Heart right ventricle (tissue), 16 donors: Measurements from ENCODE around the gene FLRT1. TPM values are rescaled to one million over a fixed set of nuclear protein-coding genes. Genes with fewer than 3 reads are reported as not detected.
A peak's percentile ranks its signal among the peaks of the same experiment; 100 is the strongest.

ENCODE experiments used
- ATAC-seq, 8 donors: fragments of 200-7000 bp; cut with Tn5 transposase; one replicate each; pipeline ENCODE4 v1.9.1; 2020; ENCODE audit warnings: mild to moderate bottlenecking in 8 of 8, moderate library complexity in 8 of 8, moderate number of reproducible peaks in 1 of 8
- DNase-seq, 2 donors: peaks; one replicate each; pipeline ENCODE4 v3.0.0-alpha.2; 2020
- H3K27ac ChIP-seq, 10 donors: fragments of 200-600 bp; sonication (generic) in 2 of 10; one replicate each; pipeline versions ENCODE4 v1.5.0 to v1.8.0; 2020 to 2022; ENCODE audit warnings: mild to moderate bottlenecking in 3 of 10
- H3K27me3 ChIP-seq, 7 donors: fragments of 200-600 bp; one replicate each; pipeline ENCODE4 v1.8.0; 2021 to 2022; ENCODE audit warnings: mild to moderate bottlenecking in 2 of 7
- H3K36me3 ChIP-seq, 9 donors: fragments of 200-600 bp; sonication (generic) in 1 of 9; one replicate each; pipeline versions ENCODE4 v1.5.0 to v1.8.0; 2020 to 2022; ENCODE audit warnings: mild to moderate bottlenecking in 2 of 9
- H3K4me1 ChIP-seq, 9 donors: fragments of 200-600 bp; sonication (generic) in 1 of 9; one replicate each; pipeline versions ENCODE4 v1.5.0 to v1.8.0; 2020 to 2022; ENCODE audit warnings: mild to moderate bottlenecking in 4 of 9
- H3K4me3 ChIP-seq, 10 donors: fragments of 200-600 bp; sonication (generic) in 2 of 10; one replicate each; pipeline versions ENCODE4 v1.5.0 to v1.8.0; 2020 to 2022; ENCODE audit warnings: mild to moderate bottlenecking in 7 of 10, moderate library complexity in 2 of 10
- H3K9me3 ChIP-seq, 11 donors: fragments of 200-600 bp in 10 of 11; sonication (generic) in 2 of 11; one replicate each; pipeline versions ENCODE4 v1.5.0 to v1.8.0; 2013 to 2022; ENCODE audit warnings: mild to moderate bottlenecking in 2 of 11, control low read depth in 1 of 11, moderate library complexity in 1 of 11
- CTCF ChIP-seq, 9 donors: fragments of 200-600 bp; sonication (generic) in 2 of 9; IDR thresholded peaks; one replicate each; pipeline versions ENCODE4 v1.5.0 to v1.8.0; 2021 to 2022; ENCODE audit warnings: antibody characterized with exemption in 9 of 9, mild to moderate bottlenecking in 5 of 9, moderate library complexity in 1 of 9
- WGBS, 2 donors: extraction: QIAGEN DNeasy Blood & Tissue Kit; methylation state at CpG; one replicate each; pipeline ENCODE4 v1.1.7; 2013; ENCODE audit warnings: inconsistent platforms in 1 of 2; 5-methylcytosine and 5-hydroxymethylcytosine counted together
- intact Hi-C, 10 donors: fragments of 100-400 bp; cut with DNase I; formaldehyde crosslinking; loops; one replicate each; pipeline versions ENCODE4 v1.11.1 to v1.14.2; 2022
- polyA plus RNA-seq, 2 donors: library from polyadenylated mRNA; stranded (reverse); fragments of 200-250 nt; gene quantifications; one replicate each; pipeline ENCODE4 v1.2.3, GENCODE V29; 2013
- total RNA-seq, 10 donors: library from RNA; stranded (reverse); fragmentation: NEBNext Ultra II Directional in 3 of 10; extraction: Animal tissue kit (Norgen Biotek cat#: 25700) in 3 of 10; gene quantifications; one replicate each; pipeline versions ENCODE4 v1.2.1 to v1.2.4, GENCODE V29; 2021 to 2023
- donor health status: Arrhythmogenic right ventricular cardiomyopathy.
- donor health status: ischemic (EF 13 %, LVEDD 7.1; RV severe dilation, severe dysfunction).
- donor health status: healthy with polysubstance abuse.
- donor health status: DM: no; HTN: yes; CAD: no.
- donor health status: DM: no; HTN: no; CAD: no.
- donor health status: ischemic (EF 25% LVEDD 6.9; RV normal size, moderate dysfunction).
- donor health status: ischemic (EF 25% LVEDD 5.7; RV mildly dilated, moderate dysfunction).
- donor health status: healthy.
- donor health status: DM: yes; HTN: yes; CAD: no.
- donor health status: Ischemic cardiomyopathy.
- donor health status: ischemic (EF 35%, LVEDD 5.7; RV mildly dilated, moderate dysfunction).
- donor health status: nonischemic (EF 11% LVEDD 7.7; RV severe dilation, severe dysfunction).
- donor health status: DM: yes; HTN: yes; CAD: no.
- donor health status: PGD.
- donor health status: ischemic (EF 29% LVEDD 5.4; RV normal size, mild dysfunction).
- donor health status: nonischemic (EF 23%, LVEDD 6.1; RV moderate dilation, normal function).

FLRT1 gene
- total and polyA plus RNA-seq, 12 donors: 0.17 to 0.83 (median 0.39) TPM

DNA sequence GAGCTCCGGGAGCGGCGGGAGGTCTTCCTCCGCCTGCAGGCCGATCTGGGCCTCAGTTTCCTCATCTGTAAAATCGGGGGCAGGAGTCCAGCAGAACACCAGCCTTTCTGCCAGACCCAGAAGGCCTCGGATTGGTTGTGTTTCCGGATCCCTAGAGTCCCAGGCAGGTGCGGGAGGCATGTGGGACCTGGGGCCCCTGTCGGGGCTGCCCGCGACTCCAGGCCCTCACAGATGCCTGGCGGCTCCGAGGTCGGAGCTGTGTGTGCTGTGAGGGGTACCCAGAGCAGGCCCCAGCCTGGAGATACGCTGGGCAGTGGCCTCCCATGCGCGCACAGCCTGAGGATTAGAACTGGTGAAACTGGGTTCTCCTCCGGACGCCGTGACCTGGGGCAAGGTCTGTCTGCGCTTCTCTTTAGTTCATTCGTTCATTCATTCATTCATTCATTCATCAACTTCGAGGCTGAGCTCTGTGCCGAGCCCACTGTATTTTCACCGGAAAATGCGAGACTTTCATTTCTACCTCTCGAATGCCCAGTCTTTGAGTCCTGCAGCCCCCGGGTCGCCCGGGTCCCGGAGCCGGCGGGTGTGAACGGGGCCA is 24.6 kb downstream of the FLRT1 start:
- peaks cover 0 to 32% (median 6%) of the 10 kb centered on the region in 7 donors for H3K27me3 ChIP-seq
- H3K36me3 ChIP-seq: no peaks in the 10 kb centered on the region
- H3K9me3 ChIP-seq: no peaks in the 10 kb centered on the region
- no peak for TF ChIP-seq CTCF (IDR thresholded peaks at IDR 0.05)
- DNase-seq: no peak
- ATAC-seq: no peak
- no peak overlapping the region for H3K27ac ChIP-seq
- peaks cover 11 to 69% (median 35%) of the 10 kb centered on the region in 9 donors for H3K4me1 ChIP-seq
- H3K4me3 ChIP-seq: peak overlapping the region in 9 of 10 donors; percentile 22 to 48 (median 44)
- 31% methylated on average over 35 of the region's 35 CpGs for WGBS, 2 donors
- intact Hi-C loops: no loop called here

GRCh38 chr11:64060861-64061444 is 25.2 kb downstream of the FLRT1 start:
- Histone ChIP-seq H3K4me1 (peaks cover 9 to 64% (median 29%) of the 10 kb centered on the region in 9 donors), H3K9me3 (no peaks in the 10 kb centered on the region), H3K27ac (no peak overlapping the region), H3K36me3 (no peaks in the 10 kb centered on the region), H3K4me3 (peak overlapping the region in 9 of 10 donors; percentile 22 to 48 (median 44)), H3K27me3 (peaks cover 0 to 32% (median 6%) of the 10 kb centered on the region in 7 donors)
- DNase-seq (peak; percentile 30 to 66), ATAC-seq (peak in 2 of 8 donors; percentile 38 to 44)
- intact Hi-C loops: no loop called here
- no peak for TF ChIP-seq CTCF (IDR thresholded peaks at IDR 0.05)
- 4 to 7% methylated on average over 42 of the region's 42 CpGs for WGBS, 2 donors

DNA sequence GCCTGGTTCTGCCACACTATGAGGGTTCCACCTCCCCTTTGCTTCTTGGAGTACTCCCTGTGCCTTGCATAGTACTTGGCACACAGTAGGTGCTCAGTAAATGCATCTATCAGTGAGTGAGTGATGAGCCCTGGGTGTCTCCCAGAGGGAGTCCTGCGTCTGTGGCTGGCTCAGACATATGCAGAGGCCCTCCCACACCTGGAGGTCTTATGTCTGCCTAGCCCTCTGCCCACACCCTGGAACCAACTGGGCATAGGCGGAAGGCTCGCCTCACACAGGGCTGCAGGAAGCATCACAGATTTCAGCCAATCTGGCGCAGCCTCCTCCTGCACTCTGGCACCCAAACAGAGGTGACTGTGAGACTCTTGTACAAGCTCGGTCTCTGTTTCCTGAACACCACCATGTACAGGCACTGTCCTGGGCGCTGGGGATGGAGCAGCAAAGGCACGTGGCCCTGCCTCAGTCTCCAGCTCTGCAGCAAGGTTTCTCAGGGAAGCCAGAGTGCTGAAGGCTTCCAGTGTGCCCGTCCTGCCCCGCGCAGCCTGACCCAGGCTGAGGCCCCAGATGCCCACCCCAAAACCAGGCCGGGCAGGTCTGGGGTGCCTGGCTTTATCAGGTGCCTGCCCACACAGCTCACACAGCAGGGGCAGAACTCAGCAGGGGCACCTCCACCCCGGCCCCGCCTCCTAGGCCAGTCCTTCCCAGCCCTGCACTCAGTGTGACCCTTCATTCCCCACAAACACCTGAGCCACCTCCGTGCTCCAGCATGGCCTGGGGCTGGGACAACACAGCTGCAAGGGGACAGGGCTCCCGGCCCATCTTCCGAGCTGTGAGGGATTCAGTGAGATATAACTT is 26.7 kb downstream of the FLRT1 start:
- no peak overlapping the region for H3K4me3 ChIP-seq
- DNase-seq (no peak), ATAC-seq (no peak)
- WGBS, 2 donors: 91 to 93% methylated on average over 16 of the region's 16 CpGs
- TF ChIP-seq CTCF (IDR thresholded peaks at IDR 0.05): no peak
- intact Hi-C loops: no loop called here
- H3K9me3 ChIP-seq: no peaks in the 10 kb centered on the region
- peaks cover 0 to 32% (median 6%) of the 10 kb centered on the region in 7 donors for H3K27me3 ChIP-seq
- no peak overlapping the region for H3K27ac ChIP-seq
- no peaks in the 10 kb centered on the region for H3K36me3 ChIP-seq
- peaks cover 9 to 49% (median 17%) of the 10 kb centered on the region in 9 donors for H3K4me1 ChIP-seq

GRCh38 chr11:64063777-64064176 is 28.0 kb downstream of the FLRT1 start:
- DNase-seq (no peak), ATAC-seq (no peak)
- 91 to 92% methylated on average over 13 of the region's 13 CpGs for WGBS, 2 donors
- Histone ChIP-seq H3K9me3 (no peaks in the 10 kb centered on the region), H3K27ac (no peak overlapping the region), H3K4me1 (peaks cover 3 to 35% (median 14%) of the 10 kb centered on the region in 9 donors), H3K4me3 (no peak overlapping the region), H3K27me3 (peaks cover 0 to 32% (median 6%) of the 10 kb centered on the region in 7 donors), H3K36me3 (no peaks in the 10 kb centered on the region)
- intact Hi-C loops: no loop called here
- no peak for TF ChIP-seq CTCF (IDR thresholded peaks at IDR 0.05)
